ENCODE measurements around the gene PIGA.
"Not testable (repeated sequence)": the region's sequence is repeated elsewhere in the genome, so short reads cannot be mapped to it uniquely, and the experiment has no call there.

DNA sequence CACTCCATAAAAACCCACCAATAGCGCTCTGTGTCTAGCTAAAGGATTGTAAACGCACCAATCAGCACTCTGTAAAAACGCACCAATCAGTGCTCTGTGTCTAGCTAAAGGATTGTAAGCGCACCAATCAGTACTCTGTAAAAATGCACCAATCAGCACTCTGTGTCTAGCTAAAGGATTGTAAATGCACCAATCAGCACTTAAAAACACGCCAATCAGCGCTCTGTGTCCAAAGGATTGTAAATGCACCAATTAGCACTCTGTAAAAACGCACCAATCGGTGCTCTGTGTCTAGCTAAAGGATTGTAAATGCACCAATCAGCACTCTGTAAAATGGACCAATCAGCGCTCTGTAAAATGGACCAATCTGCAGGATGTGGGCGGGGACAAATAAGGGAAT, 62.0 kb downstream of the PIGA start:
- TF ChIP-seq, protein P1, sequence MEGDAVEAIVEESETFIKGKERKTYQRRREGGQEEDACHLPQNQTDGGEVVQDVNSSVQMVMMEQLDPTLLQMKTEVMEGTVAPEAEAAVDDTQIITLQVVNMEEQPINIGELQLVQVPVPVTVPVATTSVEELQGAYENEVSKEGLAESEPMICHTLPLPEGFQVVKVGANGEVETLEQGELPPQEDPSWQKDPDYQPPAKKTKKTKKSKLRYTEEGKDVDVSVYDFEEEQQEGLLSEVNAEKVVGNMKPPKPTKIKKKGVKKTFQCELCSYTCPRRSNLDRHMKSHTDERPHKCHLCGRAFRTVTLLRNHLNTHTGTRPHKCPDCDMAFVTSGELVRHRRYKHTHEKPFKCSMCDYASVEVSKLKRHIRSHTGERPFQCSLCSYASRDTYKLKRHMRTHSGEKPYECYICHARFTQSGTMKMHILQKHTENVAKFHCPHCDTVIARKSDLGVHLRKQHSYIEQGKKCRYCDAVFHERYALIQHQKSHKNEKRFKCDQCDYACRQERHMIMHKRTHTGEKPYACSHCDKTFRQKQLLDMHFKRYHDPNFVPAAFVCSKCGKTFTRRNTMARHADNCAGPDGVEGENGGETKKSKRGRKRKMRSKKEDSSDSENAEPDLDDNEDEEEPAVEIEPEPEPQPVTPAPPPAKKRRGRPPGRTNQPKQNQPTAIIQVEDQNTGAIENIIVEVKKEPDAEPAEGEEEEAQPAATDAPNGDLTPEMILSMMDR (IDR thresholded peaks at IDR 0.05; ENCODE audit: insufficient read depth, low read length): not testable (repeated sequence)
- TF ChIP-seq SPI1 (IDR thresholded peaks at IDR 0.05; ENCODE audit: borderline replicate concordance, low read depth); POLR2AphosphoS5 (IDR thresholded peaks at IDR 0.05; ENCODE audit: low read depth): not testable (repeated sequence)
- TF ChIP-seq, protein P2, sequence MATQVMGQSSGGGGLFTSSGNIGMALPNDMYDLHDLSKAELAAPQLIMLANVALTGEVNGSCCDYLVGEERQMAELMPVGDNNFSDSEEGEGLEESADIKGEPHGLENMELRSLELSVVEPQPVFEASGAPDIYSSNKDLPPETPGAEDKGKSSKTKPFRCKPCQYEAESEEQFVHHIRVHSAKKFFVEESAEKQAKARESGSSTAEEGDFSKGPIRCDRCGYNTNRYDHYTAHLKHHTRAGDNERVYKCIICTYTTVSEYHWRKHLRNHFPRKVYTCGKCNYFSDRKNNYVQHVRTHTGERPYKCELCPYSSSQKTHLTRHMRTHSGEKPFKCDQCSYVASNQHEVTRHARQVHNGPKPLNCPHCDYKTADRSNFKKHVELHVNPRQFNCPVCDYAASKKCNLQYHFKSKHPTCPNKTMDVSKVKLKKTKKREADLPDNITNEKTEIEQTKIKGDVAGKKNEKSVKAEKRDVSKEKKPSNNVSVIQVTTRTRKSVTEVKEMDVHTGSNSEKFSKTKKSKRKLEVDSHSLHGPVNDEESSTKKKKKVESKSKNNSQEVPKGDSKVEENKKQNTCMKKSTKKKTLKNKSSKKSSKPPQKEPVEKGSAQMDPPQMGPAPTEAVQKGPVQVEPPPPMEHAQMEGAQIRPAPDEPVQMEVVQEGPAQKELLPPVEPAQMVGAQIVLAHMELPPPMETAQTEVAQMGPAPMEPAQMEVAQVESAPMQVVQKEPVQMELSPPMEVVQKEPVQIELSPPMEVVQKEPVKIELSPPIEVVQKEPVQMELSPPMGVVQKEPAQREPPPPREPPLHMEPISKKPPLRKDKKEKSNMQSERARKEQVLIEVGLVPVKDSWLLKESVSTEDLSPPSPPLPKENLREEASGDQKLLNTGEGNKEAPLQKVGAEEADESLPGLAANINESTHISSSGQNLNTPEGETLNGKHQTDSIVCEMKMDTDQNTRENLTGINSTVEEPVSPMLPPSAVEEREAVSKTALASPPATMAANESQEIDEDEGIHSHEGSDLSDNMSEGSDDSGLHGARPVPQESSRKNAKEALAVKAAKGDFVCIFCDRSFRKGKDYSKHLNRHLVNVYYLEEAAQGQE (IDR thresholded peaks at IDR 0.05; ENCODE audit: insufficient replicate concordance, low read depth): not testable (repeated sequence)

Data from HL-60 (cell line).